OCI-LY1 (cell line): ENCODE data around the gene HLA-C.

Experiments
- H2AFZ ChIP-seq: fragments of 200-600 bp; sonication (generic), shearing (Covaris generic); 2 replicates; pipeline ENCODE4 v1.6.0; 2014; ENCODE audit warnings: antibody characterized with exemption, mild to moderate bottlenecking, low read length
- H3F3A ChIP-seq: fragments of 200-600 bp; sonication (generic), shearing (Covaris generic); 2 replicates; pipeline ENCODE4 v1.6.0; 2014; ENCODE audit warnings: mild to moderate bottlenecking, antibody characterized with exemption, low read length, moderate library complexity; ENCODE audit not compliant: insufficient read depth
- H3K27ac ChIP-seq: fragments of 200-600 bp; sonication (generic); 2 replicates; pipeline ENCODE4 v1.5.1; 2014; ENCODE audit warnings: low read length, mixed run types, mild to moderate bottlenecking, low read depth; ENCODE audit not compliant: poor library complexity, severe bottlenecking
- H3K27me3 ChIP-seq: fragments of 200-600 bp; sonication (generic); 2 replicates; pipeline ENCODE4 v1.6.0; 2014; ENCODE audit warnings: antibody characterized with exemption, mild to moderate bottlenecking, low read length, moderate library complexity; ENCODE audit not compliant: insufficient read depth
- H3K36me3 ChIP-seq: fragments of 200-600 bp; sonication (generic); 2 replicates; pipeline ENCODE4 v1.6.1; 2014; ENCODE audit warnings: mild to moderate bottlenecking, antibody characterized with exemption, low read length, moderate library complexity, mixed read lengths; ENCODE audit not compliant: insufficient read depth
- H3K4me1 ChIP-seq: fragments of 200-600 bp; sonication (generic); 2 replicates; pipeline ENCODE4 v1.5.1; 2014; ENCODE audit warnings: mild to moderate bottlenecking, low read length, moderate library complexity; ENCODE audit not compliant: insufficient read depth, severe bottlenecking
- H3K4me2 ChIP-seq: fragments of 200-600 bp; sonication (generic), shearing (Covaris generic); 2 replicates; pipeline ENCODE4 v1.6.1; 2014; ENCODE audit warnings: low read length
- H3K4me3 ChIP-seq: fragments of 200-600 bp; sonication (generic); 2 replicates; pipeline ENCODE4 v1.5.1; 2014; ENCODE audit warnings: low read length, low read depth, mild to moderate bottlenecking, mixed read lengths; ENCODE audit not compliant: poor library complexity, severe bottlenecking
- H3K79me2 ChIP-seq: fragments of 200-600 bp; shearing (Covaris generic); 2 replicates; pipeline ENCODE4 v1.6.1; 2016; ENCODE audit warnings: mixed run types, low read length, mixed read lengths; ENCODE audit not compliant: insufficient read depth
- H3K9ac ChIP-seq: fragments of 200-600 bp; sonication (generic), shearing (Covaris generic); 2 replicates; pipeline ENCODE4 v1.6.1; 2014; ENCODE audit warnings: mild to moderate bottlenecking, low read length, mixed read lengths
- H3K9me2 ChIP-seq: fragments of 200-600 bp; sonication (generic), shearing (Covaris generic); 2 replicates; pipeline ENCODE4 v1.6.1; 2014; ENCODE audit warnings: low read depth, mild to moderate bottlenecking, low read length, mixed read lengths
- H3K9me3 ChIP-seq: fragments of 200-600 bp; shearing (Covaris generic); 2 replicates; pipeline ENCODE4 v1.6.1; 2014; ENCODE audit warnings: low read length, mixed read lengths
- H4K20me1 ChIP-seq: fragments of 200-600 bp; sonication (generic), shearing (Covaris generic); 2 replicates; pipeline ENCODE4 v1.6.0; 2016; ENCODE audit warnings: mild to moderate bottlenecking, low read length; ENCODE audit not compliant: insufficient read depth
- EZH2 ChIP-seq: fragments of 200-600 bp; sonication (generic), shearing (Covaris generic); IDR thresholded peaks from 2 replicates; pipeline ENCODE4 v1.8.0; 2017; ENCODE audit warnings: borderline replicate concordance, mixed run types, mild to moderate bottlenecking, antibody characterized with exemption, low read length, moderate library complexity, mixed read lengths
- TF ChIP-seq, protein P1 (sequence below): fragments of 200-600 bp; sonication (generic), shearing (Covaris generic); IDR thresholded peaks from 2 replicates; pipeline ENCODE4 v1.5.1; 2017; ENCODE audit warnings: mild to moderate bottlenecking, antibody characterized with exemption, low read length, moderate library complexity, mixed read lengths

HLA-C gene

DNA sequence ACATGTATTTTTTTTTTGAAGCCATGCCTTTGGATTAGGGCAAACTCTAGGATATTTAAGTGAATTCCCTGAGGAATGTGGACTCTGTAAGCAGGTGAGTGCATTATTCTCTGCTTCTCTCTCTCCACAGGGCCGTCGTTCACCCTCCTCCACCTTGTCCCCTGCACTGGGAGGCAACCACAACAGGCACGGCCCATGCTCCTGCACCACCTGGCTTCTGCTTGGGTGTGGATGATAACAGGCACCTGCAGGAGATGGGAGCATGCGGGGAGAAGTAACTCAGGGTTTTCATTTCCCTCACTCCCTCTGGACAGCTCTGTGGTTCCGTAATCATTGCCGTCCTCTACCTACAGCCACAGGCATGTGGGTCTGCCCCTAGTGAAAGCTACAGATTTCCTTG, 43.4 kb downstream of the HLA-C start:
- H3K9me2 ChIP-seq: no peaks in the 10 kb centered on the region
- no peak overlapping the region for H3K27ac ChIP-seq
- no peaks in the 10 kb centered on the region for H4K20me1 ChIP-seq
- no peak overlapping the region for H3K4me2 ChIP-seq
- no peaks in the 10 kb centered on the region for H3K36me3 ChIP-seq
- H3K27me3 ChIP-seq: no peaks in the 10 kb centered on the region
- no peak overlapping the region for H3K9ac ChIP-seq
- H2AFZ ChIP-seq: no peak overlapping the region
- TF ChIP-seq EZH2: no peak
- TF ChIP-seq, protein P1, sequence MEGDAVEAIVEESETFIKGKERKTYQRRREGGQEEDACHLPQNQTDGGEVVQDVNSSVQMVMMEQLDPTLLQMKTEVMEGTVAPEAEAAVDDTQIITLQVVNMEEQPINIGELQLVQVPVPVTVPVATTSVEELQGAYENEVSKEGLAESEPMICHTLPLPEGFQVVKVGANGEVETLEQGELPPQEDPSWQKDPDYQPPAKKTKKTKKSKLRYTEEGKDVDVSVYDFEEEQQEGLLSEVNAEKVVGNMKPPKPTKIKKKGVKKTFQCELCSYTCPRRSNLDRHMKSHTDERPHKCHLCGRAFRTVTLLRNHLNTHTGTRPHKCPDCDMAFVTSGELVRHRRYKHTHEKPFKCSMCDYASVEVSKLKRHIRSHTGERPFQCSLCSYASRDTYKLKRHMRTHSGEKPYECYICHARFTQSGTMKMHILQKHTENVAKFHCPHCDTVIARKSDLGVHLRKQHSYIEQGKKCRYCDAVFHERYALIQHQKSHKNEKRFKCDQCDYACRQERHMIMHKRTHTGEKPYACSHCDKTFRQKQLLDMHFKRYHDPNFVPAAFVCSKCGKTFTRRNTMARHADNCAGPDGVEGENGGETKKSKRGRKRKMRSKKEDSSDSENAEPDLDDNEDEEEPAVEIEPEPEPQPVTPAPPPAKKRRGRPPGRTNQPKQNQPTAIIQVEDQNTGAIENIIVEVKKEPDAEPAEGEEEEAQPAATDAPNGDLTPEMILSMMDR: no peak
- no peaks in the 10 kb centered on the region for H3F3A ChIP-seq
- H3K4me3 ChIP-seq: no peak overlapping the region
- no peaks in the 10 kb centered on the region for H3K79me2 ChIP-seq
- no peaks in the 10 kb centered on the region for H3K9me3 ChIP-seq
- H3K4me1 ChIP-seq: no peaks in the 10 kb centered on the region

DNA sequence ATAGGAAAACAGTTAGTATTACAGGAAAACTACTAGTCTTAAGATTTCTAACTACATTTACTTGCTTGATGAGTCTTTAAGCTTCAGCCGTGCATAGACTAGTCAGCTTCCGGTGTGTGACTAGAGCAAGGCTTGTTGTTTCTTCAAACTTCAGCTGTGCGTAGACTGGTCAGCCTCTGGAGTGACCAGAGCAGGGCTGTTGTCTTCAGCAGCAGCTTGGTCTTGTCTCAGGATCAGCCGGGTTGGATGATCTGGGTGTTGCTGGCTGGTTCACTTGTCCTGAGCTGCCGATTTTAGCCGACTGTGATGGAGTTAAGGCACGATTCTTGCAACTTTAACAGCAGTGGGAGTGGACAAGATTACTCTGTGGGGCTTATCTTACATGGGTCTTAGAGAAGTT, 44.7 kb downstream of the HLA-C start:
- Histone ChIP-seq H3K36me3 (no peaks in the 10 kb centered on the region), H3K4me2 (no peak overlapping the region), H2AFZ (no peak overlapping the region), H3K9ac (no peak overlapping the region), H3K9me3 (no peaks in the 10 kb centered on the region), H3K4me1 (peaks cover 4% of the 10 kb centered on the region), H3K27me3 (no peaks in the 10 kb centered on the region), H4K20me1 (no peaks in the 10 kb centered on the region), H3F3A (no peaks in the 10 kb centered on the region), H3K27ac (no peak overlapping the region), H3K79me2 (no peaks in the 10 kb centered on the region), H3K4me3 (no peak overlapping the region), H3K9me2 (no peaks in the 10 kb centered on the region)
- TF ChIP-seq, protein P1: no peak
- no peak for TF ChIP-seq EZH2

DNA sequence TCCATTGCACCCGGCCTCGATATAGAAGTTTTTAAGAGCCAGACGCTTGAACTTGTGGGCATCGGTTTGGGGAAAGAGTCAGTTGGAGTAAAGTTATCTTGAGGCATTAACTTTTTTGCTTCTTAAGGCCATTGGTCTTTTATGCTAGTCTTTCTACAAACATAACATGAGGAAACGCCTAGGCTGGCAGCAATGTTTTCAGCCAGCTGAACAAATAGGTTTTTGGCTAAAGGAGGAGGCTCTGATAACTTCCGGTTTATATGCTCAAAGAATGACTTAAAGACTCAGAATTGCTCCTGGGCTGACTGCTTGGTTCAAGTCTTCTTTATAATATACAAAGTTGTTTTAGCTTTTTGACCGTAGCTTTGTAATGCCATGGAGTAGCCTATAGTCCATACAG, 46.2 kb downstream of the HLA-C start:
- Histone ChIP-seq H3K27ac (no peak overlapping the region), H3K27me3 (no peaks in the 10 kb centered on the region), H3K4me2 (no peak overlapping the region), H3F3A (no peaks in the 10 kb centered on the region), H4K20me1 (no peaks in the 10 kb centered on the region), H2AFZ (no peak overlapping the region), H3K36me3 (no peaks in the 10 kb centered on the region), H3K4me3 (no peak overlapping the region), H3K79me2 (no peaks in the 10 kb centered on the region), H3K4me1 (peaks cover 4% of the 10 kb centered on the region), H3K9me2 (no peaks in the 10 kb centered on the region), H3K9me3 (no peaks in the 10 kb centered on the region), H3K9ac (no peak overlapping the region)
- TF ChIP-seq, protein P1: no peak
- TF ChIP-seq EZH2: no peak
